GM18507 (cell line): ENCODE data around the gene GLOD5.

ENCODE experiments used
- DNase-seq: peaks from one replicate; pipeline ENCODE4 v3.0.0; 2011; ENCODE audit warnings: low read depth; ENCODE audit not compliant: insufficient read length; ENCODE audit errors: extremely low spot score
- FAIRE-seq: peaks from 2 replicates; lab custom pipeline; 2011; peaks lifted over from hg19 to GRCh38; lab: Jason Lieb, UNC

GLOD5 gene

GRCh38 chrX:48761674-48762471, at the start of gene GLOD5:
Gene GLOD5, plus strand, starts transcription at chrX:48761747. Its CDS starts 44 bp downstream, at chrX:48761791.
- DNase-seq (no peak), FAIRE-seq (no peak)

- DNase-seq, result no peak
- no peak for FAIRE-seq
Observed at GRCh38 chrX:48711929-48712505, 49.5 kb upstream of the GLOD5 start.

- DNase-seq (no peak), FAIRE-seq (no peak)
Observed at GRCh38 chrX:48713847-48714246, 47.7 kb upstream of the GLOD5 start.

GRCh38 chrX:48714573-48714972, 47.0 kb upstream of the GLOD5 start:
- no peak for FAIRE-seq
- DNase-seq, result no peak

- DNase-seq, result no peak
- no peak for FAIRE-seq
Observed at GRCh38 chrX:48715072-48715471, 46.5 kb upstream of the GLOD5 start.

GRCh38 chrX:48715876-48716502, 45.6 kb upstream of the GLOD5 start:
- FAIRE-seq (no peak), DNase-seq (no peak)

GRCh38 chrX:48719958-48720357, 41.6 kb upstream of the GLOD5 start:
- FAIRE-seq, result no peak
- DNase-seq, result no peak

GRCh38 chrX:48720577-48721250, 40.8 kb upstream of the GLOD5 start:
- DNase-seq, result no peak
- FAIRE-seq, result no peak

- no peak for DNase-seq
- FAIRE-seq, result no peak
Observed at GRCh38 chrX:48721916-48722315, 39.6 kb upstream of the GLOD5 start.

GRCh38 chrX:48726596-48726995, 35.0 kb upstream of the GLOD5 start:
- peak; percentile 5 for FAIRE-seq
- no peak for DNase-seq

- FAIRE-seq, result no peak
- DNase-seq, result no peak
Observed at GRCh38 chrX:48728653-48729052, 32.9 kb upstream of the GLOD5 start.

- FAIRE-seq (no peak), DNase-seq (no peak)
Observed at GRCh38 chrX:48736303-48736702, 25.2 kb upstream of the GLOD5 start.

- FAIRE-seq (no peak), DNase-seq (no peak)
Observed at GRCh38 chrX:48736878-48737212, 24.7 kb upstream of the GLOD5 start.

GRCh38 chrX:48737213-48737938, 24.2 kb upstream of the GLOD5 start:
- DNase-seq (peak; percentile 76), FAIRE-seq (peak; percentile 99)

- no peak for FAIRE-seq
- no peak for DNase-seq
Observed at GRCh38 chrX:48737940-48738339, 23.6 kb upstream of the GLOD5 start.

GRCh38 chrX:48741834-48742233, 19.7 kb upstream of the GLOD5 start:
- DNase-seq (no peak), FAIRE-seq (no peak)

GRCh38 chrX:48745222-48745621, 16.3 kb upstream of the GLOD5 start:
- no peak for FAIRE-seq
- no peak for DNase-seq

- no peak for FAIRE-seq
- no peak for DNase-seq
Observed at GRCh38 chrX:48747415-48748016, 14.0 kb upstream of the GLOD5 start.

GRCh38 chrX:48749182-48749581, 12.4 kb upstream of the GLOD5 start:
- DNase-seq (no peak), FAIRE-seq (no peak)
